ENCODE measurements around the gene CMTM3.

GRCh38 chr16:66574081-66574480 lies 30.4 kb upstream of the CMTM3 start:
- TF ChIP-seq CTCF (IDR thresholded peaks at IDR 0.05; ENCODE audit: insufficient read depth, low read length) = no peak
- TF ChIP-seq GABPA (IDR thresholded peaks at IDR 0.05; ENCODE audit: low read depth) = no peak
- TF ChIP-seq REST (IDR thresholded peaks at IDR 0.05; ENCODE audit: insufficient replicate concordance, low read depth) = no peak
- no peak for TF ChIP-seq SPI1 (IDR thresholded peaks at IDR 0.05; ENCODE audit: borderline replicate concordance, low read depth)

All from HL-60 (cell line).